Raji (cell line): ENCODE data around the gene MAPK7.

Source experiments
- POLR2A ChIP-seq: IDR thresholded peaks from 2 replicates; pipeline ENCODE4 v1.6.1; 2011; ENCODE audit warnings: low read depth, low read length, control low read depth; ENCODE audit not compliant: insufficient read depth

Gene MAPK7

DNA sequence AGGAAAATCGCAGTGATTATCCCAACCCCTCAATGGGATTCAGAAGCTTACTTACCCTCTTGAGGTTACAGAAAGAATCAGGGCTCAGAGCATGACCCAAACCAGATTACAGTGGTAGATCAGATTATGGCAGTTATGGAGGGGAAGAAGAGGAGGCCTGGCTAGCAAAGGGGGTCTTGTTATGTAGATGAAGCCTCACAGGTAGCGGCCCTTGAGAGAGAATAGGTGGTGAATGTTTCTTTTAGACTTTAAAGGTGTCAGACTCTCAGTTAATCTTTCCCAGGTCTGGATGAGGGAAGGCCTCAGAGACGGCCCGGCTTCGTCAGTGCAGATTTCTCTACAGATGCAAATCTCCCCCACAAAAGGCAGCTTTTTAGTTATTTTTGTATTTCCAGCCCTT lies 48.3 kb downstream of the MAPK7 start:
- TF ChIP-seq POLR2A = no peak

DNA sequence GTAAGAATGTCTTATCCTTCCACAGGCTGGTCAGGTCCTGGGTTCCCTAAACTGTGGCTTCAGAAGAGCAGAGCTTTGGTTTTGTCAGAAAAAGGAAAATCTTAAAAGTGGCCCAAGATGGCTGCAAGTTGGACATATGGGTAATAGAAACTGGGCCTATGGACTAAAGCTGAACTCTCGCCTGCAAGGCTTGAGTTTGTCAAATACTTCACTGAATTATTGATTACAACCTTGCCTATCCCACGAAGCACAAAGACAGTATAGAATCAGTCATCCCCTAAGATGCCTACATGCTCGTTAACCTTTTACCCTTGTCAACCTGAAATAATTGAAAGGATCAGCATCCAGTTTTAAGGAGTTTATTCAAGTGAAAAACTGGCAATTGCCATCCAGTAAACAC lies 53.4 kb downstream of the MAPK7 start:
- TF ChIP-seq POLR2A = no peak
